KMS-11 (cell line): ENCODE data around the gene COPS7A.
A peak's percentile ranks its signal among the peaks of the same experiment; 100 is the strongest.

Source experiments
- H2AFZ ChIP-seq: fragments of 200-600 bp; sonication (generic); 2 replicates; pipeline ENCODE4 v1.6.1; 2016; ENCODE audit warnings: antibody characterized with exemption, mixed run types, low read depth
- H3K27ac ChIP-seq: fragments of 200-600 bp; sonication (generic); 2 replicates; pipeline ENCODE4 v1.6.1; 2016; ENCODE audit warnings: mild to moderate bottlenecking, mixed run types
- H3K27me3 ChIP-seq: fragments of 200-600 bp; sonication (generic); 2 replicates; pipeline ENCODE4 v1.6.1; 2017; ENCODE audit warnings: mild to moderate bottlenecking, low read depth, mixed run types, moderate library complexity; ENCODE audit not compliant: insufficient read depth
- H3K36me3 ChIP-seq: fragments of 200-600 bp; sonication (generic); 2 replicates; pipeline ENCODE4 v1.6.1; 2017; ENCODE audit warnings: mild to moderate bottlenecking, mixed run types; ENCODE audit not compliant: insufficient read depth
- H3K4me1 ChIP-seq: fragments of 200-600 bp; sonication (generic); 2 replicates; pipeline ENCODE4 v1.6.1; 2016; ENCODE audit warnings: mild to moderate bottlenecking, low read depth, mixed run types; ENCODE audit not compliant: poor library complexity, severe bottlenecking
- H3K4me2 ChIP-seq: fragments of 200-600 bp; sonication (generic); 2 replicates; pipeline ENCODE4 v1.7.0; 2016; ENCODE audit warnings: mild to moderate bottlenecking, mixed run types
- H3K4me3 ChIP-seq: fragments of 200-600 bp; sonication (generic); IDR thresholded peaks from 2 replicates; pipeline ENCODE4 v1.6.1; 2017; ENCODE audit warnings: low read depth, low read length, mixed read lengths; ENCODE audit not compliant: insufficient read depth
- H3K79me2 ChIP-seq: fragments of 200-600 bp; sonication (generic); 2 replicates; pipeline ENCODE4 v1.6.1; 2016; ENCODE audit warnings: low read depth, mixed run types; ENCODE audit not compliant: insufficient read depth
- H3K9ac ChIP-seq: fragments of 200-600 bp; sonication (generic); 2 replicates; pipeline ENCODE4 v1.6.1; 2016; ENCODE audit warnings: mild to moderate bottlenecking, mixed run types
- H4K20me1 ChIP-seq: fragments of 200-600 bp; sonication (generic); 2 replicates; pipeline ENCODE4 v1.6.1; 2016; ENCODE audit warnings: mild to moderate bottlenecking, mixed run types; ENCODE audit not compliant: insufficient read depth
- CTCF ChIP-seq: fragments of 200-600 bp; sonication (generic); conservative IDR thresholded peaks from 2 replicates; pipeline ENCODE4 v1.6.1; 2017; ENCODE audit warnings: low read depth, mild to moderate bottlenecking, antibody characterized with exemption, low read length, moderate library complexity, mixed read lengths

The COPS7A gene

GRCh38 chr12:6752167-6752920 lies 28.5 kb downstream of the COPS7A start:
- no peaks in the 10 kb centered on the region for H4K20me1 ChIP-seq
- H3K4me1 ChIP-seq = peaks cover 12% of the 10 kb centered on the region
- no peak overlapping the region for H3K4me3 ChIP-seq
- no peak for TF ChIP-seq CTCF
- H3K27me3 ChIP-seq = no peaks in the 10 kb centered on the region
- H3K36me3 ChIP-seq = no peaks in the 10 kb centered on the region
- H2AFZ ChIP-seq = peak overlapping the region; percentile 65
- H3K27ac ChIP-seq = peak overlapping the region; percentile 74
- peaks cover 8% of the 10 kb centered on the region; the same call in 1 of the 2 replicates for H3K79me2 ChIP-seq
- H3K4me2 ChIP-seq = peak overlapping the region; percentile 62
- H3K9ac ChIP-seq = peak overlapping the region; percentile 73

GRCh38 chr12:6752921-6753771 lies 29.3 kb downstream of the COPS7A start, which contains the start of gene MLF2:
Gene MLF2, minus strand, starts transcription at chr12:6753141. Its CDS starts 807 bp downstream, at chr12:6752334.
- peak within 1 kb of the TSS; percentile 74 for H3K27ac ChIP-seq
- no peaks in the 10 kb centered on the region for H3K36me3 ChIP-seq
- no peak for TF ChIP-seq CTCF
- no peak within 1 kb of the TSS for H3K4me3 ChIP-seq
- peaks cover 12% of the 10 kb centered on the region for H3K4me1 ChIP-seq
- H2AFZ ChIP-seq = peak within 1 kb of the TSS; percentile 65
- no peaks in the 10 kb centered on the region for H3K27me3 ChIP-seq
- H3K4me2 ChIP-seq = peak within 1 kb of the TSS; percentile 76
- peak within 1 kb of the TSS; percentile 73 for H3K9ac ChIP-seq
- no peaks in the 10 kb centered on the region for H4K20me1 ChIP-seq
- peaks cover 8% of the 10 kb centered on the region; the same call in 1 of the 2 replicates for H3K79me2 ChIP-seq

- H3K27me3 ChIP-seq = no peaks in the 10 kb centered on the region
- peak overlapping the region; percentile 35; the same call in 1 of the 2 replicates for H2AFZ ChIP-seq
- peak; percentile 87 for TF ChIP-seq CTCF
- H4K20me1 ChIP-seq = no peaks in the 10 kb centered on the region
- no peaks in the 10 kb centered on the region for H3K36me3 ChIP-seq
- no peak overlapping the region for H3K4me3 ChIP-seq
- peaks cover 8% of the 10 kb centered on the region; the same call in 1 of the 2 replicates for H3K79me2 ChIP-seq
- H3K27ac ChIP-seq = no peak overlapping the region
- H3K9ac ChIP-seq = no peak overlapping the region
- H3K4me1 ChIP-seq = peaks cover 12% of the 10 kb centered on the region
- H3K4me2 ChIP-seq = peak overlapping the region; percentile 20; the same call in 1 of the 2 replicates
Observed at GRCh38 chr12:6753772-6754356, 30.0 kb downstream of the COPS7A start.

- no peak for TF ChIP-seq CTCF
- Histone ChIP-seq H3K4me3 (no peak overlapping the region), H3K27me3 (no peaks in the 10 kb centered on the region), H3K4me1 (peaks cover 12% of the 10 kb centered on the region), H3K36me3 (no peaks in the 10 kb centered on the region), H3K27ac (no peak overlapping the region), H3K4me2 (no peak overlapping the region), H3K79me2 (peaks cover 8% of the 10 kb centered on the region; the same call in 1 of the 2 replicates), H2AFZ (no peak overlapping the region), H4K20me1 (no peaks in the 10 kb centered on the region), H3K9ac (no peak overlapping the region)
Observed at GRCh38 chr12:6754411-6754810, 30.6 kb downstream of the COPS7A start.
